Measurements from ENCODE around the gene CFAP99. TPM values are rescaled to one million over a fixed set of nuclear protein-coding genes. Genes with fewer than 3 reads are reported as not detected.

CFAP99 gene
- total RNA-seq, 2 donors from 2014 or later = not detected

- Histone ChIP-seq H3K36me3 (replicated peaks in 1 of 2; ENCODE audit: insufficient read depth in 1 of 2, low read depth in 2 of 2) (no peaks in the 10 kb centered on the region), H3K4me3 (no peak overlapping the region), H3K9me3 (no peaks in the 10 kb centered on the region), H3K4me1 (peaks cover 19% of the 10 kb centered on the region), H3K27ac (no peak overlapping the region), H3K27me3 (no peaks in the 10 kb centered on the region)
- intact Hi-C loops (cut with DNase I) = loop anchor here (10.0 kb wide), 1 partner anchor 157 kb away; the partner anchor contains the start of gene MXD4
- DNase-seq = no peak
- TF ChIP-seq CTCF (IDR thresholded peaks at IDR 0.05) = no peak
- TF ChIP-seq POLR2A (IDR thresholded peaks at IDR 0.05) = no peak
- WGBS, 2 donors = 81 to 82% methylated on average over 6 of the region's 6 CpGs
- ATAC-seq = no peak
Measured at GRCh38 chr4:2421928-2422327, 3.2 kb downstream of the CFAP99 start.

- Histone ChIP-seq H3K27ac (no peak overlapping the region), H3K27me3 (no peaks in the 10 kb centered on the region), H3K9me3 (no peaks in the 10 kb centered on the region), H3K4me3 (no peak overlapping the region), H3K36me3 (replicated peaks in 1 of 2; ENCODE audit: insufficient read depth in 1 of 2, low read depth in 2 of 2) (no peaks in the 10 kb centered on the region), H3K4me1 (peaks cover 9% of the 10 kb centered on the region)
- intact Hi-C loops (cut with DNase I) = loop anchor here (10.0 kb wide), 1 partner anchor 158 kb away; the partner anchor contains the start of gene MXD4
- DNase-seq (no peak), ATAC-seq (no peak)
- 76% methylated on average over 4 of the region's 4 CpGs; no CpG with 5 or more reads in 1 of the 2 donors for WGBS, 2 donors
- TF ChIP-seq CTCF (IDR thresholded peaks at IDR 0.05) (no peak), POLR2A (IDR thresholded peaks at IDR 0.05) (no peak)
Measured at GRCh38 chr4:2423066-2423465, 4.3 kb downstream of the CFAP99 start.

- Histone ChIP-seq H3K36me3 (replicated peaks in 1 of 2; ENCODE audit: insufficient read depth in 1 of 2, low read depth in 2 of 2) (no peaks in the 10 kb centered on the region), H3K4me3 (no peak overlapping the region), H3K27me3 (no peaks in the 10 kb centered on the region), H3K9me3 (no peaks in the 10 kb centered on the region), H3K4me1 (peaks cover 9% of the 10 kb centered on the region), H3K27ac (no peak overlapping the region)
- intact Hi-C loops (cut with DNase I) = loop anchor here (10.0 kb wide), 1 partner anchor 159 kb away; the partner anchor contains the start of gene MXD4
- no peak for TF ChIP-seq CTCF (IDR thresholded peaks at IDR 0.05)
- no peak for TF ChIP-seq POLR2A (IDR thresholded peaks at IDR 0.05)
- DNase-seq = no peak
- ATAC-seq = no peak
- 73% methylated on average over 7 of the region's 10 CpGs; no CpG with 5 or more reads in 1 of the 2 donors for WGBS, 2 donors
Measured at GRCh38 chr4:2423695-2424094, 4.9 kb downstream of the CFAP99 start.

GRCh38 chr4:2424581-2424980 is 5.8 kb downstream of the CFAP99 start:
- 74 to 84% methylated on average over 10 of the region's 10 CpGs for WGBS, 2 donors
- no peaks in the 10 kb centered on the region for H3K9me3 ChIP-seq
- H3K27ac ChIP-seq = no peak overlapping the region
- ATAC-seq (no peak), DNase-seq (no peak)
- H3K36me3 ChIP-seq (replicated peaks in 1 of 2; ENCODE audit: insufficient read depth in 1 of 2, low read depth in 2 of 2) = no peaks in the 10 kb centered on the region
- TF ChIP-seq POLR2A (IDR thresholded peaks at IDR 0.05) = no peak
- no peak for TF ChIP-seq CTCF (IDR thresholded peaks at IDR 0.05)
- no peak overlapping the region for H3K4me3 ChIP-seq
- H3K27me3 ChIP-seq = no peaks in the 10 kb centered on the region
- intact Hi-C loops (cut with DNase I) = loop anchor here (10.0 kb wide), 1 partner anchor 160 kb away; the partner anchor contains the start of gene MXD4
- peaks cover 1% of the 10 kb centered on the region for H3K4me1 ChIP-seq
